Kidney epithelial cell (primary cell): ENCODE results near the gene ING4. TPM values are rescaled to one million over a fixed set of nuclear protein-coding genes. Genes with fewer than 3 reads are reported as not detected.
A peak's percentile ranks its signal among the peaks of the same experiment; 100 is the strongest.

Experiments used
- DNase-seq: peaks from one replicate; pipeline ENCODE4 v3.0.0-alpha.2; 2010; ENCODE audit warnings: low read depth
- H3K27me3 ChIP-seq: 2 replicates; pipeline ENCODE4 v1.6.0; 2011; ENCODE audit warnings: low read length; ENCODE audit not compliant: control insufficient read depth, insufficient read depth
- H3K36me3 ChIP-seq: 2 replicates; pipeline ENCODE4 v1.5.1; 2011; ENCODE audit warnings: low read length; ENCODE audit not compliant: control insufficient read depth, insufficient read depth
- H3K4me3 ChIP-seq: 2 replicates; pipeline ENCODE4 v1.5.1; 2011; ENCODE audit warnings: low read depth, mild to moderate bottlenecking, control low read depth, low read length
- total RNA-seq: library from RNA; depleted of rRNA; stranded (reverse); fragments of >200 nt; gene quantifications from 2 replicates; pipeline ENCODE4 v1.2.3, GENCODE V29; 2015
- TF ChIP-seq, protein P1 (sequence below): IDR thresholded peaks from 2 replicates; pipeline ENCODE4 v1.5.1; 2011; ENCODE audit warnings: mild to moderate bottlenecking, moderate library complexity, low read length, control low read depth, inconsistent platforms; ENCODE audit not compliant: insufficient read depth, poor library complexity, severe bottlenecking

Gene ING4
- total RNA-seq, 1 donor from 2014 or later = 34.1 TPM

GRCh38 chr12:6699989-6700645 is 37.2 kb upstream of the ING4 start:
- H3K36me3 ChIP-seq = no peaks in the 10 kb centered on the region
- TF ChIP-seq, protein P1, sequence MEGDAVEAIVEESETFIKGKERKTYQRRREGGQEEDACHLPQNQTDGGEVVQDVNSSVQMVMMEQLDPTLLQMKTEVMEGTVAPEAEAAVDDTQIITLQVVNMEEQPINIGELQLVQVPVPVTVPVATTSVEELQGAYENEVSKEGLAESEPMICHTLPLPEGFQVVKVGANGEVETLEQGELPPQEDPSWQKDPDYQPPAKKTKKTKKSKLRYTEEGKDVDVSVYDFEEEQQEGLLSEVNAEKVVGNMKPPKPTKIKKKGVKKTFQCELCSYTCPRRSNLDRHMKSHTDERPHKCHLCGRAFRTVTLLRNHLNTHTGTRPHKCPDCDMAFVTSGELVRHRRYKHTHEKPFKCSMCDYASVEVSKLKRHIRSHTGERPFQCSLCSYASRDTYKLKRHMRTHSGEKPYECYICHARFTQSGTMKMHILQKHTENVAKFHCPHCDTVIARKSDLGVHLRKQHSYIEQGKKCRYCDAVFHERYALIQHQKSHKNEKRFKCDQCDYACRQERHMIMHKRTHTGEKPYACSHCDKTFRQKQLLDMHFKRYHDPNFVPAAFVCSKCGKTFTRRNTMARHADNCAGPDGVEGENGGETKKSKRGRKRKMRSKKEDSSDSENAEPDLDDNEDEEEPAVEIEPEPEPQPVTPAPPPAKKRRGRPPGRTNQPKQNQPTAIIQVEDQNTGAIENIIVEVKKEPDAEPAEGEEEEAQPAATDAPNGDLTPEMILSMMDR = no peak
- DNase-seq = no peak
- peak overlapping the region; percentile 78 for H3K4me3 ChIP-seq
- H3K27me3 ChIP-seq = peaks cover 24% of the 10 kb centered on the region

GRCh38 chr12:6699259-6699988 is 36.5 kb upstream of the ING4 start:
- H3K4me3 ChIP-seq = peak overlapping the region; percentile 78
- H3K36me3 ChIP-seq = no peaks in the 10 kb centered on the region
- peaks cover 23% of the 10 kb centered on the region for H3K27me3 ChIP-seq
- DNase-seq = no peak
- TF ChIP-seq, protein P1 = no peak

GRCh38 chr12:6698352-6699046 is 35.6 kb upstream of the ING4 start:
- Histone ChIP-seq H3K36me3 (no peaks in the 10 kb centered on the region), H3K27me3 (peaks cover 19% of the 10 kb centered on the region), H3K4me3 (no peak overlapping the region)
- TF ChIP-seq, protein P1 = no peak
- no peak for DNase-seq

DNA sequence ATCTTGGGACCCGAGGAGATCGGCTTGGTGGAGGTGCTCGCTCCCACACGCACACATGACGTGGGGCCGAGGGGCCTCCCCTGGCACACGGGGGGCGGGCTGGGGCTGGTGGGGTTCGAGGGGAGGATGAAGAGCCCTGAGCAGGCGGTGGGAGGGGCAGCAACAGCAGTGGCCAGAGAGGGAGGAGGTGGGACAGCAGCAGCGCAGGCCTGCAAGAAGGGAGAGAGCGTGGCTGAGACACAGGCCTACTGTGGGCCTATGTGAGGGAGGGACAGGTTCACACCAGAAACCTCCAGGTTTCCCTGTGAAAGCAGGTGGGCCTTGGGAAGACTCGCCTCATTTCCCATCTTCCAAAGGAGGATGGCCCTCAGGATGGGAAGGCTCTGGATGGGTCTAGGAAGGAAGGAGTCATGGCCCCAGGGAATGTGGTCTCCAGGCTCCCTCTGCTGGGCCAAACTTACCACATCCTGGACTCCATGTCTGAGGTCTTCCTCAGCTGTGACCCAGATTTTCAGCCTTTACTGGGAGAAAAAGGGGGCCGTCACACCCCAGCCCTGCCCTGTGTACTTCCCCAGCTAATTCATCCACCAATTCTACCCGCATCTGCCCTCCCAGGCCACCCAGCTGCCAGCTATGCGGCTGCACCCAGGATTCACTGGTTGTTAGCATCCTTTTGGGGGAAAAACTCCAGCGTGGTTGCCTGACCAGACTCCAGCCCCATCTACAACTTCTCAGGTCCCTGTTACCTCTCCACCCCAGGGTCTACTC is 34.8 kb upstream of the ING4 start:
- Histone ChIP-seq H3K36me3 (no peaks in the 10 kb centered on the region), H3K27me3 (peaks cover 16% of the 10 kb centered on the region), H3K4me3 (no peak overlapping the region)
- DNase-seq = no peak
- TF ChIP-seq, protein P1 = peak; percentile 80

DNA sequence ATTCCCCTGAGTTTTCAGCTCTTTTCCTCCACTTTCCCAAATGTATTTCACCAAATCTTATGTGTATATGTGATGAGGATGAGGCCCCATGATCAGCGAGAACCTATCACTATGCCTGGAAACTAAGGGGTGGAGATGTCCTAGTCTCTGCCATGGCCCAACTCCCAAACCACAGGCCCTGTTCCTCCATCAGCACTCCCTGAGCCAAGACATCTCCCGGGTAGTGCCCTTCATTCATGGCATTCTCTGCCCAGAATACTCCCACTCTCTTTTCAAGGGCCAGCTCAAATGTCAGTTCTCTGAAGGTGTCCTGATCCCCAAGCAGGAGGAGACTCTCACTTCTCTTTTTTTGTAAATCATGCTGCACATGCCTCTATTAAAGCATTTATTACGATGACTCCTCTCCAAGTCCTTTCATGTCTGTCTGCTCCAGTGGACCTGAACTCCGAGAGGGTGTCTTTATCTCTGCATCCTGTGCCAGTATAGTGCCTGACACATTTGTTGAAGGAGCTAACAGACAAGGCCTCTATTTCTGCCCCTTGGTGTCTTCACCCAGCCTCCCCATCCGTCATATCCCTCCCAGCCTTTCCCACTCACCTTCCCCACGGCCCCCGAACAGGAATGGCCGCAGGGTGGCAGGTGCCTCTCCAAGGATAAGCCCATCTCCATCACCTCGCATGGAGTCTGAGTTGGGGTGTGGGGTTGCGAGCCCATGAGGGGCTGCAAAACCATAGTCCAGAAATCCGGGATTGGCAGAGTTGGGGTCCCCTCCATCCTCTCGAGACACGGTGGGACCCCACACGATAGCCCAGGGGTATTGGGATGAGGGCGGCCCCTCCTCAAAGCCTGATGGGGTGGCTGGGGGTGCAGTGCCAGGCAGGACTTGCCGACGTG is 34.0 kb upstream of the ING4 start:
- Histone ChIP-seq H3K27me3 (peaks cover 16% of the 10 kb centered on the region), H3K4me3 (no peak overlapping the region), H3K36me3 (no peaks in the 10 kb centered on the region)
- TF ChIP-seq, protein P1 = no peak
- no peak for DNase-seq
